Measurements from ENCODE around the gene NTF3.

DNA sequence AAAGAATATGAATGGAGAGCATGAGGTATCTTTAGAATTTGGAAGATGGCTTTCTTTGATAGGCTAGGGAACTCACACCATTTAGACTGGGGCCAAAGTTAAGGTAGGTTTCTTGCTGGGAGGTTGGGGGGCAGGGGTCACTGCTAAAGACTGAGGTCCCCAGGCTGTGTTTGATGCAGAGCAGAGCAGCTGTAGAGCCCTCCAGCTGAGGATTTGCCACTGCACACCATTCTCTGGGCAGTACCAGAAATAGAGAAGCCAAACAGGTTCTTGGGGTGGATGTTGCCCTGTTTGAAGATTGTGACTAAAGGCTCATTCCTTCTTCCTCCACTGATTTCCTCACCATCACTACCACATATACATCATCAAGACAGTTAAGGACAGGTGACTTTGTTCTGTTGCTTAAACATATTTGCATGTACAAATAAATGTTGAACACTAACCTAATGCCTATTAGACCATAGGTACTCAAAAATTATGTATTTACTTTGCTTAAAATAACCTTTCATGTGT lies 7.9 kb downstream of the NTF3 start:
- TF ChIP-seq POLR2A (IDR thresholded peaks at IDR 0.05) (no peak), POLR2AphosphoS5 (IDR thresholded peaks at IDR 0.05) (no peak)

All from prostate gland (tissue), 1 donor.